ENCODE results near the gene MYO1D.

DNA sequence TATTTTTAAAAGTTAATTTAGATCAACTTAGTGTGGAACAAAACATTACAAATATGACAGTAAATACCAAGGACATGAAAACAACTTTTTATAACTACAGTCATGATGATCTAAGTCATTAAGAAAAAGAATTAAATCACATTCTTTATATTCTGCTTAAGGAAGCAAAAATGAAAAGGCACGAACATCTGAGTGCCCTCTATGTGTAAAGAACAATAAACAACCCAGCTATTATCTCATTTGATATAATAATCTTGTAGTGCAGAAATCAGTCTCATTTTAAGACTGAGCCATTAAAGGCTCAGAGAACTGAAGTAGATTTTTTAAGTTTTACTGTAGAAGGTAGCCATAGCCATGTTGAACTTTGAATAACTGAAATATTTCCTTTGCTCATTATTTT lies 13.4 kb downstream of the MYO1D start:
- TF ChIP-seq, protein P1, sequence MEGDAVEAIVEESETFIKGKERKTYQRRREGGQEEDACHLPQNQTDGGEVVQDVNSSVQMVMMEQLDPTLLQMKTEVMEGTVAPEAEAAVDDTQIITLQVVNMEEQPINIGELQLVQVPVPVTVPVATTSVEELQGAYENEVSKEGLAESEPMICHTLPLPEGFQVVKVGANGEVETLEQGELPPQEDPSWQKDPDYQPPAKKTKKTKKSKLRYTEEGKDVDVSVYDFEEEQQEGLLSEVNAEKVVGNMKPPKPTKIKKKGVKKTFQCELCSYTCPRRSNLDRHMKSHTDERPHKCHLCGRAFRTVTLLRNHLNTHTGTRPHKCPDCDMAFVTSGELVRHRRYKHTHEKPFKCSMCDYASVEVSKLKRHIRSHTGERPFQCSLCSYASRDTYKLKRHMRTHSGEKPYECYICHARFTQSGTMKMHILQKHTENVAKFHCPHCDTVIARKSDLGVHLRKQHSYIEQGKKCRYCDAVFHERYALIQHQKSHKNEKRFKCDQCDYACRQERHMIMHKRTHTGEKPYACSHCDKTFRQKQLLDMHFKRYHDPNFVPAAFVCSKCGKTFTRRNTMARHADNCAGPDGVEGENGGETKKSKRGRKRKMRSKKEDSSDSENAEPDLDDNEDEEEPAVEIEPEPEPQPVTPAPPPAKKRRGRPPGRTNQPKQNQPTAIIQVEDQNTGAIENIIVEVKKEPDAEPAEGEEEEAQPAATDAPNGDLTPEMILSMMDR (IDR thresholded peaks at IDR 0.05), result no peak
- TF ChIP-seq POLR2A (IDR thresholded peaks at IDR 0.05), result no peak
